ENCODE results near the gene HNRNPH3.
"Not testable (repeated sequence)": the region's sequence is repeated elsewhere in the genome, so short reads cannot be mapped to it uniquely, and the experiment has no call there.

Gene HNRNPH3

GRCh38 chr10:68331455-68332258 lies at the start of gene HNRNPH3:
HNRNPH3 (plus strand) TSS chr10:68332064; CDS start chr10:68337222, 5,158 bp downstream.
- DNase-seq (ENCODE audit: low read depth): peak; percentile 98

- DNase-seq (ENCODE audit: low read depth): no peak
These were observed 47.5 kb upstream of the HNRNPH3 start for GRCh38 chr10:68284062-68285001.

GRCh38 chr10:68288717-68289116 lies 43.1 kb upstream of the HNRNPH3 start:
- DNase-seq (ENCODE audit: low read depth): no peak

GRCh38 chr10:68290736-68291135 lies 41.1 kb upstream of the HNRNPH3 start:
- DNase-seq (ENCODE audit: low read depth): no peak

- no peak for DNase-seq (ENCODE audit: low read depth)
These were observed 34.8 kb upstream of the HNRNPH3 start for GRCh38 chr10:68296843-68297663.

GRCh38 chr10:68301301-68301700 lies 30.6 kb upstream of the HNRNPH3 start:
- DNase-seq (ENCODE audit: low read depth): no peak

- no peak for DNase-seq (ENCODE audit: low read depth)
These were observed 29.9 kb upstream of the HNRNPH3 start for GRCh38 chr10:68301790-68302502.

GRCh38 chr10:68302503-68302823 lies 29.4 kb upstream of the HNRNPH3 start:
- DNase-seq (ENCODE audit: low read depth): no peak

- no peak for DNase-seq (ENCODE audit: low read depth)
These were observed 29.0 kb upstream of the HNRNPH3 start for GRCh38 chr10:68302871-68303270.

- DNase-seq (ENCODE audit: low read depth): no peak
These were observed 27.9 kb upstream of the HNRNPH3 start for GRCh38 chr10:68303849-68304412.

- DNase-seq (ENCODE audit: low read depth): no peak
These were observed 26.0 kb upstream of the HNRNPH3 start for GRCh38 chr10:68305854-68306253.

- DNase-seq (ENCODE audit: low read depth): no peak
These were observed 21.3 kb upstream of the HNRNPH3 start for GRCh38 chr10:68310531-68310930.

- not testable (repeated sequence) for DNase-seq (ENCODE audit: low read depth)
These were observed 16.9 kb upstream of the HNRNPH3 start for GRCh38 chr10:68314930-68315329.

GRCh38 chr10:68315582-68315981 lies 16.3 kb upstream of the HNRNPH3 start:
- no peak for DNase-seq (ENCODE audit: low read depth)

GRCh38 chr10:68318331-68319059 lies 13.4 kb upstream of the HNRNPH3 start:
- no peak for DNase-seq (ENCODE audit: low read depth)

- DNase-seq (ENCODE audit: low read depth): not testable (repeated sequence)
These were observed 7.5 kb upstream of the HNRNPH3 start for GRCh38 chr10:68324396-68324795.

GRCh38 chr10:68327889-68328786 lies 3.7 kb upstream of the HNRNPH3 start:
- no peak for DNase-seq (ENCODE audit: low read depth)

GRCh38 chr10:68329506-68329861 lies 2.4 kb upstream of the HNRNPH3 start:
- no peak for DNase-seq (ENCODE audit: low read depth)

GRCh38 chr10:68330852-68331454 lies 911 bp upstream of the HNRNPH3 start:
- no peak for DNase-seq (ENCODE audit: low read depth)

Measured in activated T-helper 1 cell treated with Interleukin-2 at 50 U/mL for 16 hours (primary cell).